Testis (tissue), 2 donors: ENCODE measurements around the gene SIRT4.

Source experiments
- CTCF ChIP-seq, 3 experiments: fragments of 450-650 bp in 2 of 3; fragments of 200-600 bp in 1 of 3; sonication (generic) in 1 of 3; IDR thresholded peaks; one replicate each; pipeline ENCODE4 v1.5.1; 2016 to 2019; ENCODE audit warnings: antibody characterized with exemption in 3 of 3, mild to moderate bottlenecking in 2 of 3, moderate library complexity in 1 of 3
- POLR2A ChIP-seq: fragments of 450-650 bp; IDR thresholded peaks from one replicate; pipeline ENCODE4 v1.6.1; 2017; ENCODE audit warnings: antibody characterized with exemption, mild to moderate bottlenecking, moderate library complexity

GRCh38 chr12:120258323-120258896 lies 43.7 kb upstream of the SIRT4 start:
- TF ChIP-seq CTCF (IDR thresholded peaks at IDR 0.05) (no peak), POLR2A (no peak)
